ENCODE measurements around the gene LCLAT1.

- TF ChIP-seq CTCF (IDR thresholded peaks at IDR 0.05) (no peak), POLR2AphosphoS5 (IDR thresholded peaks at IDR 0.05) (no peak), POLR2A (IDR thresholded peaks at IDR 0.05) (no peak), EP300 (IDR thresholded peaks at IDR 0.05) (no peak)
These were observed 219.3 kb downstream of the LCLAT1 start for GRCh38 chr2:30666266-30666874.

Measured in suprapubic skin (tissue), 4 donors.